DMS 273 (cell line): ENCODE measurements around the gene LRRC46.

ENCODE experiments used
- DNase-seq: peaks from one replicate; lab custom pipeline; 2025; ENCODE audit not compliant: unreplicated experiment; lab: John Stamatoyannopoulos, UW

Gene LRRC46

GRCh38 chr17:47808830-47809480 lies 22.5 kb upstream of the LRRC46 start:
- DNase-seq = no peak

- peak; percentile 16 for DNase-seq
These were observed 21.2 kb upstream of the LRRC46 start for GRCh38 chr17:47810200-47810821.

GRCh38 chr17:47810901-47811635 lies 20.4 kb upstream of the LRRC46 start:
- DNase-seq = no peak

- no peak for DNase-seq
These were observed 19.8 kb upstream of the LRRC46 start for GRCh38 chr17:47811709-47812108.

- DNase-seq = no peak
These were observed 19.1 kb upstream of the LRRC46 start for GRCh38 chr17:47812146-47812920.

GRCh38 chr17:47813077-47813476 lies 18.4 kb upstream of the LRRC46 start:
- no peak for DNase-seq

GRCh38 chr17:47813512-47814031 lies 17.9 kb upstream of the LRRC46 start:
- no peak for DNase-seq

GRCh38 chr17:47815106-47815918 lies 16.2 kb upstream of the LRRC46 start:
- no peak for DNase-seq

GRCh38 chr17:47816111-47816735 lies 15.2 kb upstream of the LRRC46 start:
- DNase-seq = no peak

- DNase-seq = no peak
These were observed 14.5 kb upstream of the LRRC46 start for GRCh38 chr17:47816947-47817346.

- no peak for DNase-seq
These were observed 13.3 kb upstream of the LRRC46 start for GRCh38 chr17:47818002-47818695.

- DNase-seq = no peak
These were observed 12.0 kb upstream of the LRRC46 start for GRCh38 chr17:47819475-47819874.

- DNase-seq = no peak
These were observed 11.3 kb upstream of the LRRC46 start for GRCh38 chr17:47820033-47820789.

GRCh38 chr17:47821031-47821423 lies 10.4 kb upstream of the LRRC46 start:
- DNase-seq = no peak

GRCh38 chr17:47821424-47822391 lies 9.8 kb upstream of the LRRC46 start, which contains the start of gene OSBPL7:
Gene OSBPL7 (minus strand): TSS chr17:47821794. CDS start chr17:47820278, 1,516 bp downstream.
- DNase-seq = peak; percentile 89

- no peak for DNase-seq
These were observed 8.7 kb upstream of the LRRC46 start for GRCh38 chr17:47822785-47823184.

- DNase-seq = no peak
These were observed 8.0 kb upstream of the LRRC46 start for GRCh38 chr17:47823519-47823918.
